Caki2 (cell line): ENCODE data around the gene NSMF. TPM values are rescaled to one million over a fixed set of nuclear protein-coding genes. Genes with fewer than 3 reads are reported as not detected.

Source experiments
- DNase-seq: peaks from one replicate; pipeline ENCODE4 v3.0.0-alpha.2; 2015; ENCODE audit warnings: low read depth
- in situ Hi-C: cut with HindIII; loops from 2 replicates; pipeline ENCODE4 v1.10.0; 2016; ENCODE audit warnings: low sequenced_read_pairs, low pct_unique_long_range_greater_than_20kb, mixed read lengths
- total RNA-seq: library from RNA; depleted of rRNA; stranded (reverse); fragments of >200 nt; shearing (Covaris generic); gene quantifications from 2 replicates; pipeline ENCODE4 v1.2.3, GENCODE V29; 2014; ENCODE audit warnings: low replicate concordance; rRNA removed

NSMF gene
- total RNA-seq, result 33.8 and 41.5 TPM in 2 replicates

GRCh38 chr9:137459152-137459600 is at the start of gene NSMF:
Gene NSMF, minus strand, starts transcription at chr9:137459334. Its CDS starts 232 bp downstream, at chr9:137459102.
- in situ Hi-C loops, result no loop called here

GRCh38 chr9:137506702-137507171 is 47.6 kb upstream of the NSMF start:
- DNase-seq, result peak; percentile 90

More at GRCh38 chr9:137459152-137459600, at the start of gene NSMF:
- peak; percentile 76 for DNase-seq

GRCh38 chr9:137506274-137506673 is 47.1 kb upstream of the NSMF start:
- in situ Hi-C loops, result no loop called here
- DNase-seq, result peak; percentile 84

More at GRCh38 chr9:137506702-137507171, 47.6 kb upstream of the NSMF start:
- in situ Hi-C loops, result no loop called here

GRCh38 chr9:137505421-137506140 is 46.4 kb upstream of the NSMF start:
- no peak for DNase-seq
- in situ Hi-C loops, result no loop called here

- in situ Hi-C loops, result no loop called here
- no peak for DNase-seq
Measured at GRCh38 chr9:137504432-137504777, 45.3 kb upstream of the NSMF start.

GRCh38 chr9:137502008-137502911 is 43.1 kb upstream of the NSMF start:
- in situ Hi-C loops, result no loop called here

GRCh38 chr9:137501457-137501856 is 42.3 kb upstream of the NSMF start:
- in situ Hi-C loops, result no loop called here
- no peak for DNase-seq

More at GRCh38 chr9:137502008-137502911, 43.1 kb upstream of the NSMF start:
- peak; percentile 51 for DNase-seq

- in situ Hi-C loops, result no loop called here
Measured at GRCh38 chr9:137500666-137501397, 41.7 kb upstream of the NSMF start.

GRCh38 chr9:137499858-137500661 is 40.9 kb upstream of the NSMF start:
- in situ Hi-C loops, result no loop called here
- DNase-seq, result no peak

More at GRCh38 chr9:137500666-137501397, 41.7 kb upstream of the NSMF start:
- DNase-seq, result no peak

GRCh38 chr9:137499416-137499815 is 40.3 kb upstream of the NSMF start:
- DNase-seq, result no peak
- in situ Hi-C loops, result no loop called here

GRCh38 chr9:137498720-137499150 is 39.6 kb upstream of the NSMF start:
- in situ Hi-C loops, result no loop called here
- DNase-seq, result no peak

- in situ Hi-C loops, result no loop called here
- no peak for DNase-seq
Measured at GRCh38 chr9:137497921-137498719, 39.0 kb upstream of the NSMF start.

GRCh38 chr9:137496601-137497375 is 37.7 kb upstream of the NSMF start:
- in situ Hi-C loops, result no loop called here
- no peak for DNase-seq

GRCh38 chr9:137494550-137495351 is 35.6 kb upstream of the NSMF start:
- no peak for DNase-seq
- in situ Hi-C loops, result no loop called here

GRCh38 chr9:137494104-137494544 is 35.0 kb upstream of the NSMF start:
- no peak for DNase-seq
- in situ Hi-C loops, result no loop called here
